ENCODE results near the gene MYBPH.

DNA sequence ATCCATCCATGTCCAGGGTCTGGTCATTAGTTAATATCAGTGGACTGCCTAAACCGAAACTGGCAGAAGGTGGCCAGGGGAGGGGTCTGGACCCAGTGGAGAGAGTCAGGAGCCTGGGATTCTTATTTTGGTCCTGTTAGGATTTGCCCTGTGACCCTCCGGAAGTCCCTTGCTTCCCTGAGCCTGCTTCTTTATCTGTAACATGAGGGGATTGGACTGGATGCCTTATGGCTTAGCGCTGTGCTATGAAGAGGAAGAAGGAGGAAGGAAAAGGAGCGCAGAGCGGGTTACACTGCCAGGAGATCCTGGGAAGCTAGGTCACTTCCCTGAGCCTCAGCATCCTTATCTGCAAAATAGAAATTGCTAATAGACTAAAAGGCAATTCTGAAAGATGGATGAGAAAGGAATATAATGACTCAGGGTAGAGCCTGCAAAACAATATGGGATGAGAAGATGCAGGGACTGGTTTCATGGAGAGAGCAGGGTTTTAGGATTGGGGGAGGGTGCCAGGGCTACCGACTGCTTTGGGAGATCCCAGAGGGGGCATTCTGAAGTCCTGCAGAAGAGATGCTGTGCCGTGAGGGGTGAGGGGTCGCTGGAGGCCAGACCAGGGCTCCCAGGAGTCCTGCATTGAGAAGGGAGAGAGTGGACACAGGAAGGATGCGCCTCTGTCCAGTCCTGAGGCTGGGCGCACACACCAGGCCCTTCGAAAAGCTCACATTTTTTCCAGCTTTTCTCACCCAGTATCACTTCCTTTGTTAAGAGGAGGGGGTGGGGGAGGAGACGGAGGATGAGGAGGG, 48.6 kb downstream of the MYBPH start:
- TF ChIP-seq, protein P1, sequence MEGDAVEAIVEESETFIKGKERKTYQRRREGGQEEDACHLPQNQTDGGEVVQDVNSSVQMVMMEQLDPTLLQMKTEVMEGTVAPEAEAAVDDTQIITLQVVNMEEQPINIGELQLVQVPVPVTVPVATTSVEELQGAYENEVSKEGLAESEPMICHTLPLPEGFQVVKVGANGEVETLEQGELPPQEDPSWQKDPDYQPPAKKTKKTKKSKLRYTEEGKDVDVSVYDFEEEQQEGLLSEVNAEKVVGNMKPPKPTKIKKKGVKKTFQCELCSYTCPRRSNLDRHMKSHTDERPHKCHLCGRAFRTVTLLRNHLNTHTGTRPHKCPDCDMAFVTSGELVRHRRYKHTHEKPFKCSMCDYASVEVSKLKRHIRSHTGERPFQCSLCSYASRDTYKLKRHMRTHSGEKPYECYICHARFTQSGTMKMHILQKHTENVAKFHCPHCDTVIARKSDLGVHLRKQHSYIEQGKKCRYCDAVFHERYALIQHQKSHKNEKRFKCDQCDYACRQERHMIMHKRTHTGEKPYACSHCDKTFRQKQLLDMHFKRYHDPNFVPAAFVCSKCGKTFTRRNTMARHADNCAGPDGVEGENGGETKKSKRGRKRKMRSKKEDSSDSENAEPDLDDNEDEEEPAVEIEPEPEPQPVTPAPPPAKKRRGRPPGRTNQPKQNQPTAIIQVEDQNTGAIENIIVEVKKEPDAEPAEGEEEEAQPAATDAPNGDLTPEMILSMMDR (IDR thresholded peaks at IDR 0.05) = no peak
- TF ChIP-seq POLR2A (IDR thresholded peaks at IDR 0.05) = no peak
